RWPE1 (cell line): ENCODE results near the gene PALLD.
"Not testable (repeated sequence)": the region's sequence is repeated elsewhere in the genome, so short reads cannot be mapped to it uniquely, and the experiment has no call there.

Experiments used
- CTCF ChIA-PET: fragments of 350-600 bp; sonication (Branson Sonifier 250); formaldehyde crosslinking; extraction: SDS; loops from one replicate; lab custom pipeline; 2021; lab: Yijun Ruan, JAX
- POLR2A ChIA-PET: fragments of 400-600 bp; formaldehyde crosslinking; extraction: SDS; loops from one replicate; lab custom pipeline; 2020; ENCODE audit warnings: antibody characterized with exemption; ENCODE audit not compliant: low non-redundant PET; lab: Yijun Ruan, JAX
- DNase-seq: peaks from one replicate; pipeline ENCODE4 v3.0.0; 2012; ENCODE audit warnings: low spot score
- H3K27ac ChIP-seq: fragments of 450-650 bp; 2 replicates; pipeline ENCODE4 v1.5.1; 2017
- TF ChIP-seq, protein P1 (sequence below): fragments of 450-650 bp; conservative IDR thresholded peaks from 2 replicates; pipeline ENCODE4 v1.5.1; 2017; ENCODE audit warnings: low read depth, mild to moderate bottlenecking

The PALLD gene

DNA sequence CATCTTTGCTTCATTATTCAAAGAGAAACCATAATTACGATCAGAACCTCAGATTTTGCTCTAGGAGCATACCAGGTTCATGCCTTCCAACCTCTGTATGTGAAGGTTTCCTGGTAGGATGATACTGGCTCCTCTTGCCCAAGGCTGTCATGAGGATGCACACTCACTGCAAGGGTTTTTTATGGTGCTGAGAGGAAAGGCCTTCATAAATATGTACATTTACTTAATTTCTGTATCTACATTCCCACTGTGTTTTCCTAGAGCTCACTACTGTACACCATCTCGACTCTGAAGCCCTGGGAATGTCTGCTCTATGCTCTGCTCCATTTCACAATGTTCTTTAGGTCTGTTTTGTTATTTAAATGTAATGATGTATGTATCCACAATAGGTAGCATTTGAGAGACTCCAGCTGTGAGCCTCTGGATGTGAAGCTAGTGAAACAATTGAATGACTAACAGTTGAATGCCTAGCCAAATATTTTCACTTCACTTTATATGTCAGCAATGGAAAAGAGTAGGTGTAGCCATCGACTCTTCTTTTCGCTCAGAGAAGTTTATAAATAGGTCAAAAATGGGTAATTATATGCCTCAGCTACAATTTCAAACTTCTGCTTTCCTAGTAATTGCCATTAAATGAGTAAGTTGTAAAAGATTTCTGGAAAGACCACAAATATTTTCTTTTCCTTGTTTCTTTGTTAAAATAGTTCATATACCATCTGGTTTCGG lies 228.0 kb downstream of the PALLD start:
- ChIA-PET CTCF (no interaction called here), POLR2A (no interaction called here)
- no peak overlapping the region for H3K27ac ChIP-seq
- DNase-seq, result no peak
- TF ChIP-seq, protein P1, sequence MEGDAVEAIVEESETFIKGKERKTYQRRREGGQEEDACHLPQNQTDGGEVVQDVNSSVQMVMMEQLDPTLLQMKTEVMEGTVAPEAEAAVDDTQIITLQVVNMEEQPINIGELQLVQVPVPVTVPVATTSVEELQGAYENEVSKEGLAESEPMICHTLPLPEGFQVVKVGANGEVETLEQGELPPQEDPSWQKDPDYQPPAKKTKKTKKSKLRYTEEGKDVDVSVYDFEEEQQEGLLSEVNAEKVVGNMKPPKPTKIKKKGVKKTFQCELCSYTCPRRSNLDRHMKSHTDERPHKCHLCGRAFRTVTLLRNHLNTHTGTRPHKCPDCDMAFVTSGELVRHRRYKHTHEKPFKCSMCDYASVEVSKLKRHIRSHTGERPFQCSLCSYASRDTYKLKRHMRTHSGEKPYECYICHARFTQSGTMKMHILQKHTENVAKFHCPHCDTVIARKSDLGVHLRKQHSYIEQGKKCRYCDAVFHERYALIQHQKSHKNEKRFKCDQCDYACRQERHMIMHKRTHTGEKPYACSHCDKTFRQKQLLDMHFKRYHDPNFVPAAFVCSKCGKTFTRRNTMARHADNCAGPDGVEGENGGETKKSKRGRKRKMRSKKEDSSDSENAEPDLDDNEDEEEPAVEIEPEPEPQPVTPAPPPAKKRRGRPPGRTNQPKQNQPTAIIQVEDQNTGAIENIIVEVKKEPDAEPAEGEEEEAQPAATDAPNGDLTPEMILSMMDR, result no peak

DNA sequence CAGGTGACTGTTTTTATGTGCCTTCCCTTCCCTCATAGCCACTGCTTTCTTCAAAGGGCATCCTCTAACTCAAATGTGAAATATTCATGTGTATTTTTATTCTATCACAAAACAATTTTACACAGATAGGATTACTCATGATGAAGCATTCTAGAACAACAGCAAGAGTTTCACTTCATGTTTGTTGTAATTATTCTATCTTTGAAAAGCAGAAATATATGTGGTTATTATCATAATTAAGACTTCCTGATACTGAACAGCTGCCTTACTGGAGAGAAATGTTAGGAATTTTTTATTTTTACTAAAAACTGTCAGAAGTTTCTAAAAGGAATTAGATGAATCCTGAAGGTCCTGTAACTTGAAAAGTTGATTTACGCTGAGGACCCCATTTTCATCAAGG lies 229.1 kb downstream of the PALLD start:
- H3K27ac ChIP-seq, result no peak overlapping the region
- POLR2A ChIA-PET, result no interaction called here
- DNase-seq, result no peak
- TF ChIP-seq, protein P1, result no peak
- CTCF ChIA-PET, result interaction anchor here (0.6 kb wide), 1 partner anchor 93 kb away, joined by 3 read pairs; no protein-coding TSS in a partner anchor

DNA sequence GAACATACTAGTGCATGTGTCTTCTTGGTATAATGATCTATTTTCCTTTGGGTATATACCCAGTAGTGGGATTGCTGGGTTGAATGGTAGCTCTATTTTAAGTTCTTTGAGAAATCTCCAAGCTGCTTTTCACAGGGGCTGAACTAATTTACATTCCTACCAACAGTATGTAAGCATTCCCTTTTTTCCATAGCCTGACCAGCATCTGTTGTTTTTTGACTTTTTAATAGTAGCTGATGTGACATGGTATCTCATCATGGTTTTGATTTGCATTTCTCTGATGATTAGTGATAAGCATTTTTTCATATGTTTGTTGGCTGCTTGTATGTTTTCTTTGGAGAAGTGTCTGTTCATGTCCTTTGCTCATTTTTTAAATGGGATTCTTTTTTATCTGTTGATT lies 230.3 kb downstream of the PALLD start:
- H3K27ac ChIP-seq, CTCF ChIA-PET, DNase-seq, POLR2A ChIA-PET: not testable (repeated sequence)

DNA sequence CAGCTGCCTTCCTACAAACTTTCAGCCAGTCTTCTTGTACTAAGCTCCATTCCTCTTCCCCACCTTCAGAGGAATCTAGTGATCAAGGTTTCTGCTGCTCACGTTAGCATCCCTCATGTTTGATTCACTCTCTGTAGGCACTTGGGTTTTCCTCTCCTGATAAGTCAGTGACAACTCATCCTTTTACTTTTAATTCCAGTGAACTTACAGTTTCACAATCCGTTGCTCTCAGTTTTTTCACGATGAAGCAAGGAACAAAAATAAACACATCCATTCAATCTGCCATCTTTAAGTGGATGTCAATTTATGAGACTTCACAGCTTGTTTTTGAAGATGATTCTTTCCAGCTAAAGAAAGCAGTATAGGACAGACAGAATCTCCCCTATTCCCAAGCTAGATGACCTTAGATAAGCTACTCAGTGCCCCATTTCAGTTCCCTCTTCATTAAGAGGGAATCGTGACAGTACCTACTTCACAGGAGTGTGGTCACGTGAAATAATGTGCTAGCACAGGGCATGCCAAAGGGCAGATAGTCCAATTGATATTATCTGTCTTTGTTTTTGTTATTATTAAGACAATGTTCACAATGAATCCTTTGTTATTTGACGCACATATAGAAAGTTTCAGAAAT lies 234.3 kb downstream of the PALLD start:
- no peak for DNase-seq
- H3K27ac ChIP-seq, result no peak overlapping the region
- TF ChIP-seq, protein P1, result no peak
- ChIA-PET POLR2A (no interaction called here), CTCF (no interaction called here)

DNA sequence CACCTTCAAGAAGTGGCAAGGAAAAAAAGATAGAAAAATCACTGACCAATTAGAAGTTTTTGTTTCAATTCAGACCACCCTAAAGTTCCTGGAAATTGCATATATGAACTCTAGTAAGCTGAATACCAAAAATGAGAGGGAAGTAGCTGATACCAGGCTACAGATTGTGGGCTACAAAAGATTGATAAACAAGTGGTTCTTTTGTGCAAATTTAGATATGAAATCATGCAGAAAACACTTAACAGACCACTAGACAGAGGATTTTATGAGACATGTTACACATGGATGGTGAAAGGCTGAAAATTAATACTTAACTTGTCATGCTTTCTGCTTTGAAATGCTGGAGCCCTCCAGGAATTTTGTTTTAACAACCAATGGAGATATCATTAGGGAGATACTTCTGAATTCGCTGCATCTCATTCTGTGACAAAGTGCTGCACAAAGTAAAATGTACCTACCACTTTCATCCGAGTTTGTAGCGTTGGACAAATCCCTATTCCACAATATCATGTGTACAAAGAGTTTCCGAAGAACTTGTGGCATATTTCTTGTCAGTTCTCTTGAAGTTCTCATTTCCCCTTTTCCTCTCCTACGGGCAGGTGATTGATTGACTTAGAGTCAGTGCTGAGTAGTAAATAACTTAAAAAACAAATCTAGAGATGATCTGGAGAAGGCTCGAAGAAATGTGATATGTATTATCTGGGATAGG lies 235.0 kb downstream of the PALLD start:
- H3K27ac ChIP-seq, result no peak overlapping the region
- POLR2A ChIA-PET, result no interaction called here
- no peak for DNase-seq
- CTCF ChIA-PET, result no interaction called here
- TF ChIP-seq, protein P1, result no peak

DNA sequence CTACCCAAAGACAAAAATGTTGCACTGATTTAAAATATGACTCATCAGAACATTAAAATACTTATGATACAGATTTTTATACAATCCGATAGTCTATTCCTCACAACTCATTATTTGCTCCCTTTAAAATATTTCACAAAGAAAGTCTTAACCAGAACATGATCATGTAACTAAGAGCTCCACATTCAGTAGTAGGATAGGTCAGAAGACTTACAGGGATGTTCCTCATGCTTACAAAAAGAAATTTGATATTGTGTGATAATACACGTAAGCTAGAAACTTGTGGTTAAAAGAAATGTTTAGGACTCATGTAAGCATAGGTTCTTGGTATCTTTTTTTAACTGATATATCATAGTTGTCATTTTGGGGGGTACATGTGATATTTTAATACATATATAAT lies 235.9 kb downstream of the PALLD start:
- DNase-seq, result no peak
- ChIA-PET CTCF (no interaction called here), POLR2A (no interaction called here)
- no peak overlapping the region for H3K27ac ChIP-seq
- TF ChIP-seq, protein P1, result no peak
